ENCODE measurements around the gene STK38L. TPM values are rescaled to one million over a fixed set of nuclear protein-coding genes. Genes with fewer than 3 reads are reported as not detected.

STK38L gene
- total RNA-seq, 1 experiment from 2014 or later: 25.2 TPM

- Histone ChIP-seq H3K9me3 (ENCODE audit: control insufficient read depth, insufficient read depth, low read depth, low read length) (no peaks in the 10 kb centered on the region), H3K27ac (ENCODE audit: low read length) (no peak overlapping the region), H3K27me3 (ENCODE audit: control insufficient read depth, insufficient read depth, low read length) (no peaks in the 10 kb centered on the region), H3K4me1 (ENCODE audit: control insufficient read depth, insufficient read depth, low read length) (no peaks in the 10 kb centered on the region), H3K4me3 (ENCODE audit: low read depth in 2 of 2, low read length in 2 of 2) (no peak overlapping the region), H3K36me3 (ENCODE audit: control insufficient read depth, insufficient read depth, low read length) (no peaks in the 10 kb centered on the region)
- intact Hi-C loops (cut with micrococcal nuclease; ENCODE audit: unreplicated experiment): no loop called here
- DNase-seq (ENCODE audit: low read depth, low spot score) (no peak), ATAC-seq (no peak)
- no TSS peak for BruUV-seq (replicated peaks)
- TF ChIP-seq POLR2AphosphoS5 (IDR thresholded peaks at IDR 0.05; ENCODE audit: low read depth, low read length): no peak
- no peak for TF ChIP-seq SIN3A (IDR thresholded peaks at IDR 0.05; ENCODE audit: borderline replicate concordance, insufficient read depth, low read depth, low read length)
- TF ChIP-seq REST (IDR thresholded peaks at IDR 0.05; ENCODE audit: insufficient read depth in 1 of 2, low read depth in 2 of 2, low read length in 1 of 2): no peak
- TF ChIP-seq TCF7L2 (IDR thresholded peaks at IDR 0.05; ENCODE audit: low read depth, low read length): no peak
- no peak for TF ChIP-seq CTCF (IDR thresholded peaks at IDR 0.05)
- in situ Hi-C loops (cut with HindIII; ENCODE audit: low pct_unique_long_range_greater_than_20kb, low sequenced_read_pairs): no loop called here
- CTCF ChIA-PET: no interaction called here
- POLR2A ChIA-PET: interaction anchor here (0.6 kb wide), 1 partner anchor 304 kb away, joined by 5 read pairs; no protein-coding TSS in a partner anchor
Observed at GRCh38 chr12:27359578-27360340, 115.7 kb downstream of the STK38L start.

GRCh38 chr12:27361372-27361771 is 117.3 kb downstream of the STK38L start:
- Histone ChIP-seq H3K9me3 (ENCODE audit: control insufficient read depth, insufficient read depth, low read depth, low read length) (no peaks in the 10 kb centered on the region), H3K4me1 (ENCODE audit: control insufficient read depth, insufficient read depth, low read length) (no peaks in the 10 kb centered on the region), H3K27me3 (ENCODE audit: control insufficient read depth, insufficient read depth, low read length) (no peaks in the 10 kb centered on the region), H3K36me3 (ENCODE audit: control insufficient read depth, insufficient read depth, low read length) (no peaks in the 10 kb centered on the region), H3K27ac (ENCODE audit: low read length) (no peak overlapping the region), H3K4me3 (ENCODE audit: low read depth in 2 of 2, low read length in 2 of 2) (no peak overlapping the region)
- CTCF ChIA-PET: interaction anchor here (0.7 kb wide), 1 partner anchor 10 kb away, joined by 4 read pairs; no protein-coding TSS in a partner anchor
- ATAC-seq (no peak), DNase-seq (ENCODE audit: low read depth, low spot score) (no peak)
- in situ Hi-C loops (cut with HindIII; ENCODE audit: low pct_unique_long_range_greater_than_20kb, low sequenced_read_pairs): no loop called here
- intact Hi-C loops (cut with micrococcal nuclease; ENCODE audit: unreplicated experiment): no loop called here
- POLR2A ChIA-PET: no interaction called here
- TF ChIP-seq TCF7L2 (IDR thresholded peaks at IDR 0.05; ENCODE audit: low read depth, low read length): no peak
- BruUV-seq (replicated peaks): no TSS peak

GRCh38 chr12:27366621-27367020 is 122.5 kb downstream of the STK38L start:
- Histone ChIP-seq H3K27me3 (ENCODE audit: control insufficient read depth, insufficient read depth, low read length) (no peaks in the 10 kb centered on the region), H3K27ac (ENCODE audit: low read length) (no peak overlapping the region), H3K4me1 (ENCODE audit: control insufficient read depth, insufficient read depth, low read length) (no peaks in the 10 kb centered on the region; the same call in 1 of the 2 replicates), H3K4me3 (ENCODE audit: low read depth in 2 of 2, low read length in 2 of 2) (no peak overlapping the region), H3K9me3 (ENCODE audit: control insufficient read depth, insufficient read depth, low read depth, low read length) (no peaks in the 10 kb centered on the region), H3K36me3 (ENCODE audit: control insufficient read depth, insufficient read depth, low read length) (no peaks in the 10 kb centered on the region)
- in situ Hi-C loops (cut with HindIII; ENCODE audit: low pct_unique_long_range_greater_than_20kb, low sequenced_read_pairs): no loop called here
- ChIA-PET POLR2A (no interaction called here), CTCF (no interaction called here)
- DNase-seq (ENCODE audit: low read depth, low spot score) (no peak), ATAC-seq (no peak)
- no TSS peak for BruUV-seq (replicated peaks)
- intact Hi-C loops (cut with micrococcal nuclease; ENCODE audit: unreplicated experiment): no loop called here
- TF ChIP-seq CTCF (IDR thresholded peaks at IDR 0.05): no peak
- TF ChIP-seq SIN3A (IDR thresholded peaks at IDR 0.05; ENCODE audit: borderline replicate concordance, insufficient read depth, low read depth, low read length): no peak
- no peak for TF ChIP-seq REST (IDR thresholded peaks at IDR 0.05; ENCODE audit: insufficient read depth in 1 of 2, low read depth in 2 of 2, low read length in 1 of 2)
- TF ChIP-seq POLR2AphosphoS5 (IDR thresholded peaks at IDR 0.05; ENCODE audit: low read depth, low read length): no peak
- TF ChIP-seq TCF7L2 (IDR thresholded peaks at IDR 0.05; ENCODE audit: low read depth, low read length): no peak
